Measurements from ENCODE around the gene FKBP15. TPM values are rescaled to one million over a fixed set of nuclear protein-coding genes. Genes with fewer than 3 reads are reported as not detected.

FKBP15 gene
- total and polyA plus RNA-seq, 2 of the 8 experiments (the other 6 are each of a cell fraction or from before 2014, with no cell fraction given): 9.9 to 13.8 TPM

- H2BK12ac ChIP-seq (ENCODE audit: low read depth, low read length): no peak overlapping the region
- H2BK15ac ChIP-seq (ENCODE audit: low read length): no peak overlapping the region
- no peaks in the 10 kb centered on the region for H3K9me3 ChIP-seq (ENCODE audit: insufficient read depth in 2 of 2, low read depth in 1 of 2, low read length in 1 of 2)
- 0 out of 2 replicates have a peak, but pooled peaks cover 3% of the 10 kb centered on the region for H3K79me1 ChIP-seq (ENCODE audit: low read depth, low read length)
- H4K8ac ChIP-seq (ENCODE audit: extremely low read depth, insufficient read depth, low read length): no peak overlapping the region
- no peak overlapping the region for H4K5ac ChIP-seq (ENCODE audit: insufficient read length, low read depth, low read length)
- no peak overlapping the region for H3K23ac ChIP-seq (ENCODE audit: insufficient read length)
- WGBS, 2 experiments (ENCODE audit: extremely low coverage in 1 of 2, insufficient coverage in 1 of 2, insufficient read length in 1 of 2, insufficient replicate concordance in 2 of 2, low coverage in 1 of 2, low lambda C conversion rate in 2 of 2, missing lambda C conversion rate in 1 of 2): 90% methylated on average over 1 of the region's 1 CpG; no CpG with 5 or more reads in 1 of the 2 experiments
- peaks cover 6 to 51% of the 10 kb centered on the region in 2 experiments for H3K79me2 ChIP-seq (ENCODE audit: control insufficient read depth in 1 of 2, insufficient read depth in 2 of 2, low read length in 2 of 2)
- no peak overlapping the region for H2AK5ac ChIP-seq (ENCODE audit: low read depth, low read length)
- peak overlapping the region; percentile 90 to 99 for H3K4me2 ChIP-seq (ENCODE audit: insufficient read depth in 1 of 2, low read depth in 2 of 2, low read length in 2 of 2)
- peak overlapping the region in 3 of 4 experiments; percentile 93 to 94 (median 94); a peak in 5 of 8 replicates for H3K4me3 ChIP-seq (ENCODE audit: extremely low read depth in 1 of 4, insufficient read depth in 2 of 4, low read depth in 3 of 4, low read length in 4 of 4)
- peaks cover 10% of the 10 kb centered on the region for H3K23me2 ChIP-seq (ENCODE audit: low read depth, low read length)
- no peak overlapping the region for H3K4ac ChIP-seq (replicated peaks; ENCODE audit: insufficient read length, low read depth, low read length)
- no peak overlapping the region; a peak in 1 of 7 replicates for H3K9ac ChIP-seq (replicated peaks in 1 of 4; ENCODE audit: extremely low read depth in 1 of 4, low read depth in 3 of 4, low read length in 3 of 4)
- H4K20me1 ChIP-seq (replicated peaks in 1 of 2; ENCODE audit: control insufficient read depth in 1 of 2, insufficient read depth in 2 of 2, low read length in 2 of 2): peaks cover 0 to 2% of the 10 kb centered on the region in 2 experiments
- ChIA-PET CTCF (ENCODE audit: partially characterized antibody) (interaction anchor here (0.8 to 3.1 kb wide), 6 partner anchors 19 to 400 kb away, joined by 3 to 17 read pairs (median 3); partner anchors contain the start of genes CDC26, PRPF4 and SLC31A2), POLR2A (ENCODE audit: partially characterized antibody) (interaction anchor here (0.7 to 2.9 kb wide), 2 partner anchors 55 to 58 kb away, joined by 4 to 10 read pairs; partner anchors contain the start of genes CDC26 and PRPF4)
- DNase-seq (ENCODE audit: low read depth in 1 of 2, low spot score in 2 of 2): no peak
- no peak overlapping the region for H3K56ac ChIP-seq (replicated peaks; ENCODE audit: insufficient read length, low read depth, low read length)
- no peak for FAIRE-seq
- no peak overlapping the region for H2BK120ac ChIP-seq (replicated peaks; ENCODE audit: low read depth, low read length)
- H3K36me3 ChIP-seq (ENCODE audit: control insufficient read depth in 2 of 4, insufficient read depth in 4 of 4, low read length in 3 of 4): no peaks in the 10 kb centered on the region; a peak in 1 of 8 replicates
- no peak overlapping the region for H2AFZ ChIP-seq (ENCODE audit: low read length)
- no peak for TF ChIP-seq USF2 (IDR thresholded peaks at IDR 0.05; ENCODE audit: low read length)
- no peak for TF ChIP-seq HDAC6 (IDR thresholded peaks at IDR 0.05; ENCODE audit: low read depth, low read length)
- no peak overlapping the region for H4K91ac ChIP-seq (replicated peaks; ENCODE audit: insufficient read length, low read length)
- no peak overlapping the region for H2BK5ac ChIP-seq (ENCODE audit: low read depth, low read length)
- H3K27ac ChIP-seq (ENCODE audit: low read depth, low read length): no peak overlapping the region
- no peak overlapping the region for H3K14ac ChIP-seq (ENCODE audit: insufficient read length)
- H3K18ac ChIP-seq (ENCODE audit: extremely low read depth, low read length): no peak overlapping the region
- no peak overlapping the region for H2BK20ac ChIP-seq (ENCODE audit: low read length)
- peaks cover 0 to 10% (median 1%) of the 10 kb centered on the region in 4 experiments; a peak in 4 of 7 replicates for H3K4me1 ChIP-seq (replicated peaks in 1 of 4; ENCODE audit: control insufficient read depth in 3 of 4, insufficient read depth in 4 of 4, low read length in 3 of 4)
- no peaks in the 10 kb centered on the region for H3K27me3 ChIP-seq (replicated peaks in 1 of 4; ENCODE audit: control insufficient read depth in 3 of 4, extremely low read depth in 1 of 4, insufficient read depth in 3 of 4, low read length in 3 of 4)
These were observed 1.1 kb downstream of the FKBP15 start for GRCh38 chr9:113219969-113220368.

Data from H1 (cell line).